Superior temporal gyrus (tissue), 1 donor: ENCODE measurements around the gene REG1B.
A peak's percentile ranks its signal among the peaks of the same experiment; 100 is the strongest.

Experiments used
- DNase-seq: peaks from one replicate; pipeline ENCODE4 v3.0.0-alpha.2; 2016; ENCODE audit errors: extremely low spot score

The REG1B gene

GRCh38 chr2:79087785-79088364 is at the start of gene REG1B:
TSS of gene REG1B (minus strand) at chr2:79087993. CDS start at chr2:79087612, 381 bp downstream.
- DNase-seq = no peak

GRCh38 chr2:79131687-79132086 is 43.9 kb upstream of the REG1B start:
- DNase-seq = peak; percentile 20

- no peak for DNase-seq
These were observed 42.0 kb upstream of the REG1B start for GRCh38 chr2:79129804-79130203.

- DNase-seq = no peak
These were observed 41.5 kb upstream of the REG1B start for GRCh38 chr2:79129260-79129659.

- DNase-seq = no peak
These were observed 40.6 kb upstream of the REG1B start for GRCh38 chr2:79128406-79128805.

GRCh38 chr2:79125721-79125985 is 37.9 kb upstream of the REG1B start:
- DNase-seq = no peak

- DNase-seq = no peak
These were observed 37.3 kb upstream of the REG1B start for GRCh38 chr2:79124907-79125720.

- DNase-seq = no peak
These were observed 34.9 kb upstream of the REG1B start for GRCh38 chr2:79122676-79123075.

- DNase-seq = no peak
These were observed 32.5 kb upstream of the REG1B start, which contains the start of gene REG1A for GRCh38 chr2:79120194-79120713. TSS of gene REG1A (plus strand) at chr2:79120488. CDS start at chr2:79120862, 374 bp downstream.

- DNase-seq = no peak
These were observed 29.5 kb upstream of the REG1B start for GRCh38 chr2:79116997-79117928.

- DNase-seq = no peak
These were observed 27.2 kb upstream of the REG1B start for GRCh38 chr2:79114797-79115494.

GRCh38 chr2:79112269-79112668 is 24.5 kb upstream of the REG1B start:
- DNase-seq = no peak

- no peak for DNase-seq
These were observed 17.5 kb upstream of the REG1B start for GRCh38 chr2:79105259-79105658.

- no peak for DNase-seq
These were observed 15.4 kb upstream of the REG1B start for GRCh38 chr2:79103214-79103613.

- DNase-seq = no peak
These were observed 13.2 kb upstream of the REG1B start for GRCh38 chr2:79101024-79101423.

GRCh38 chr2:79100285-79100684 is 12.5 kb upstream of the REG1B start:
- DNase-seq = no peak

GRCh38 chr2:79099140-79099686 is 11.4 kb upstream of the REG1B start:
- DNase-seq = no peak

- no peak for DNase-seq
These were observed 10.1 kb upstream of the REG1B start for GRCh38 chr2:79097843-79098242.

GRCh38 chr2:79090693-79091092 is 2.9 kb upstream of the REG1B start:
- DNase-seq = no peak

GRCh38 chr2:79086255-79086654 is 1.5 kb downstream of the REG1B start:
- no peak for DNase-seq

- DNase-seq = no peak
These were observed 2.4 kb downstream of the REG1B start for GRCh38 chr2:79085382-79085781.
